ENCODE results near the gene HNRNPUL2. TPM values are rescaled to one million over a fixed set of nuclear protein-coding genes. Genes with fewer than 3 reads are reported as not detected.

Gene HNRNPUL2
- total and polyA plus RNA-seq, 9 of the 15 experiments (the other 6 are each of a cell fraction or from before 2014, with no cell fraction given): 0.89 to 44.3 (median 15.2) TPM

- TF ChIP-seq ZNF347 (CRISPR knock-in tag; IDR thresholded peaks at IDR 0.05; ENCODE audit: low read depth) (no peak), EWSR1 (IDR thresholded peaks at IDR 0.05; ENCODE audit: borderline replicate concordance, low read depth, partially characterized antibody) (no peak), ESRRB (CRISPR knock-in tag; IDR thresholded peaks at IDR 0.05; ENCODE audit: borderline replicate concordance) (no peak), ZNF184 (CRISPR knock-in tag; IDR thresholded peaks at IDR 0.05) (no peak), YY1 (IDR thresholded peaks at IDR 0.05; ENCODE audit: borderline replicate concordance in 1 of 3, control insufficient read depth in 1 of 3, extremely low read depth in 1 of 3, insufficient read depth in 3 of 3, insufficient read length in 1 of 3, insufficient replicate concordance in 2 of 3, low read depth in 1 of 3, low read length in 2 of 3) (no peak), ILK (tag; IDR thresholded peaks at IDR 0.05; ENCODE audit: borderline replicate concordance, low read depth) (no peak), MTF1 (CRISPR knock-in tag; IDR thresholded peaks at IDR 0.05; ENCODE audit: borderline replicate concordance) (no peak), ZNF263 (CRISPR knock-in tag; IDR thresholded peaks at IDR 0.05; ENCODE audit: borderline replicate concordance) (no peak), DACH1 (IDR thresholded peaks at IDR 0.05; ENCODE audit: partially characterized antibody) (no peak), CHD7 (IDR thresholded peaks at IDR 0.05; ENCODE audit: low read depth, low read length) (no peak), KLF1 (tag; IDR thresholded peaks at IDR 0.05) (no peak), C11orf30 (IDR thresholded peaks at IDR 0.05; ENCODE audit: low read depth) (peak; percentile 84)
These were observed 11.1 kb downstream of the HNRNPUL2 start (continued) for GRCh38 chr11:62716206-62716605.
